Frontal cortex (tissue), 4 donors: ENCODE results near the gene ARHGAP31. TPM values are rescaled to one million over a fixed set of nuclear protein-coding genes. Genes with fewer than 3 reads are reported as not detected.
"Not testable (repeated sequence)": the region's sequence is repeated elsewhere in the genome, so short reads cannot be mapped to it uniquely, and the experiment has no call there.

Experiments used
- DNase-seq, 2 donors: peaks; one replicate each; pipeline ENCODE4 v3.0.0; 2012; ENCODE audit warnings: low spot score in 2 of 2
- FAIRE-seq: peaks from 2 replicates; lab custom pipeline; 2012; peaks lifted over from hg19 to GRCh38; lab: Jason Lieb, UNC
- total RNA-seq: library from RNA; depleted of rRNA; stranded (reverse); fragments of >200 nt; gene quantifications from one replicate; pipeline ENCODE4 v1.2.3, GENCODE V29; 2014
- donor health status: control.
- donor health status: control.
- donor health status: control.

ARHGAP31 gene
- total RNA-seq, result 2.0 TPM

DNA sequence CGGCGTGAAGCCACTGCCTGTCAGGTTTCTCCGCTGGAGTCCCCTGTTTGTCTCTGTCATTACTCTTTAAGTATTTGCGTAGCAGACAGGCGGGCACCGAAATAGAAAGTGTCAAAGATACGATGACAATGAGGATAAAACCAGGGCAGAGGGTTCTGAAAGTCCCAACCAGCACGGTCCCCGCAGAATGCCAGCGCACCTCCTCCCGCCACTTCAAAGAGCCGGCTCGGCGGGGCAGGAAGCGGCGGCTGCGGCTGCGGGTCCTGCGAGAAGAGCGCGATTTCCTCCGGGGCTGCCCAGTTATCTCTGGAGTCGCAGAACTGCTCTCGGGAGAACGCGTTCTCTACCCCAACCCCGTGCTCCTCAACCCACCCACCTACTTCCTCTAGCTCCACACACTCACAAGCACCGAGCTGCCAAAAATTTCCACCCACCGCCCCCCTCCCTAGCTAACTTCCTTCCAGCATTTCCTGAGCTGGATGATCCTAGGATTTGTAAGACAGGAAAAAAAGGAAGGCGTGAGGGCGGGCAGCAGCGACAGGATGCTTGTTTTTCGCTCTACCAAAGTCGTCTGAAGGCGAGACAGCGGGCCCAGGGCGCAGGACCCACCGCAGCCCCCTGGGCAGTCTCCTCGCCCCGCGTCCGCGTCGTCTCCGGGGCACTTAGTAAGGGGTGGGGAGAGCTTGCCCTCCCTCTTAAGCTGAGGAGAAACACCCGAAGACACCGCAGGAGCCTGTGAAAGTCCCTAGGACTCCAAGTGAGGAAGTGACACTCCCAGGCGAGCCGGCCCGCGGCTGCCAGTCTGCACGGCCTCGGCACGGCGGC lies at the start of gene ARHGAP31:
Gene ARHGAP31, plus strand, starts transcription at position 513 of the 825 bp plus-strand sequence. CDS start 522 bp downstream, outside the sequence.
- peak; percentile 50 to 62 for DNase-seq
- no peak for FAIRE-seq

GRCh38 chr3:119245778-119246177 lies 48.4 kb upstream of the ARHGAP31 start:
- DNase-seq, result no peak
- FAIRE-seq, result no peak

GRCh38 chr3:119255214-119255613 lies 39.0 kb upstream of the ARHGAP31 start:
- peak; percentile 76 for FAIRE-seq
- DNase-seq, result no peak

DNA sequence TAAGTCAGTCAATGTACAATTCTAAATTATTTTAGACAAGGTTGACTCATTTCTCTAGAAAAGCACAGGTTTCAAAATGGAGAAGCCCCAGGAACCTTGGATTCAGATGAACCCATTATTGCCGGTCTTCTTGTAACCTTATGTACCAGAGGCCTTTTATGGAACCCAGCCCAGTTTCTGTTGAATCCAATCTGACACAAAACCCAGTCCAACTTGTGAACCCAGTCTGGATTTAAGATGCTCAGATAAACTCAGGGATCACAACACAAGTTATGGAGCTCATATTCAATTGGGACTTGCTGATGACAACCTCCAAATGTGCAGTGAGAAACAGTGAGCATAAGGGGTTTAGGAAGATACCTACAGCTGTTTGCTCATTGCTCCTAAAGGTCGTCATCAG lies 37.1 kb upstream of the ARHGAP31 start:
- no peak for FAIRE-seq
- DNase-seq, result no peak

GRCh38 chr3:119257654-119258410 lies 36.4 kb upstream of the ARHGAP31 start:
- no peak for FAIRE-seq
- DNase-seq, result no peak

DNA sequence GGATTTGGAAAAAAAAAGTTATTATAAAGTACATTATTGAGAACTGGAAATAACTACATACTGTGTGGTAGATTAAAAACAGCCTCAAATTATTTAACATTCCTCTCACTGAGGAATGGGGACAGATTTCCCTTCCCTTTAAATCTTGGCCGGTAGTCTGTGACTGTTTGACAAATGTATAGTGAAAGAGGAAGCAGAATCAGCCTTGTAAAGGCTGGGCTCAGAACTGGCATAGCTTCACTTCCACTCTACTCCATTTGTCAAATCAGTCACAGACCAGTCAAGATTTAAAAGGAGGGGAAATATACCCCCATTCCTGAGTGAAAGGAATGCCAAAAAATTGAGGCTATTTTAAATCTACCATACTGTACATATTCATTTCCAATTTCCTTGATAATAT lies 35.3 kb upstream of the ARHGAP31 start:
- DNase-seq, result no peak
- FAIRE-seq, result peak; percentile 19

DNA sequence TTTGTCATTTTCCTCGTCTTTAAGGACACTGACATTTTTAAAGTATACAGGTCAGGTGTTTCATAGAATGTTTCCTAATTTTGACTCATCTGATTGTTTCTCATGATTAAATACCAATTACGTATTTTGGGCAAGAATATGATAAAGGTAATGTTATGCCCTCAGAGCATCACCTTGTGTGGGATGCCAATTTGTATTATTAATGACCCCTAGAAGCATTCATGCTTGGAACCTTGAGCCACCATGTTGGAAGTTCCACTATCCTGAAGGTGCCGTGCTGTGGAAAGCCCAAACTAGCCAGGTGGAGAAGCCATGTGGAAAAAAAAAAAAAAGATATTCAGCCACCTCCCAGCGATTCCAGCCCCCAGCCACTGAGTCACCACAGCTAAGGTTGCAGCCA lies 34.4 kb upstream of the ARHGAP31 start:
- no peak for FAIRE-seq

GRCh38 chr3:119261055-119261454 lies 33.1 kb upstream of the ARHGAP31 start:
- DNase-seq (no peak), FAIRE-seq (no peak)

More for the DNA sequence above, 34.4 kb upstream of the ARHGAP31 start:
- no peak for DNase-seq

- not testable (repeated sequence) for FAIRE-seq, DNase-seq
These were observed 24.0 kb upstream of the ARHGAP31 start for GRCh38 chr3:119270212-119270611.

DNA sequence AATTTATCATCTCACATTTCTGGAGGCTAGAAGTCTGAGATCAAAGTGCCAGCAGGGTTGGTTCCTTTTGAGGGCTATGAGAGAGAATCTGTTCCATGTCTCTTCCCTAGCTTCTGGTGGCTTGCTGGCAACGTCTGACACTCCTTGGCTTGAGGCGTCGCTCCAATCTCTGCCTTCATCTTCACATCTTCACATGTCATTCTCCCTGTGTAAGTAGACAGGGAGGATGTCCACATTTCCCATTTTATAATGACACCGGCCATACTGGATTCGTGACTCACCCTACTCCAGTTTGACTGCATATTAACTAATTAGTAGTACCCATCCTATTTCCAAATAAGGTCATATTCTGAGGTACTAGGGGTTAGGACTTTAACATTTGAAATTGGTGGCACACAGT lies 17.5 kb upstream of the ARHGAP31 start:
- FAIRE-seq, result no peak

DNA sequence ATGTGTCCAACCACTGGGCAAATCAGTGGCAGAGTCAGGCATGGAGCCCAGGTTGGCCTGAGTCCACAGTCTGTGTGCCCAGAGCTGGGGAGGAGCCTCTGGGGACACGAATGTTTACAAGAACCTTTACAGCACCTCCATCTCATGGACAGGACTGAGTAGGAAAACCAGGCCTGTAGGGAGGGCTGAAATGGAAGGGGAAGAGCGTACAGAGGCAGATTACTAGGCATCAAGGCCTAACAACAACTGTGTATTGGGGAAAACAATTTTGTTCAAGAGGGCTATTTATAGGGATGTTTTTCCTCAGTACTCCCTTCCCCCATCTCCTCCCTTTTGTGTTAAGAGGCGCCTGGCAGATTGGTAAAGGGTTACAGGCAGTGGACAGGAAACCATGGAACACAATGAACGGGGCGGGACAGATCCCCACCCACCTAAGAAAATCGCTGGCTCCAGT lies 15.1 kb upstream of the ARHGAP31 start:
- FAIRE-seq (no peak), DNase-seq (no peak)

More for the DNA sequence above, 17.5 kb upstream of the ARHGAP31 start:
- DNase-seq, result no peak

- FAIRE-seq, result no peak
These were observed 14.5 kb upstream of the ARHGAP31 start for GRCh38 chr3:119279584-119280243.

GRCh38 chr3:119288669-119289403 lies 5.3 kb upstream of the ARHGAP31 start:
- DNase-seq (no peak), FAIRE-seq (no peak)

More at GRCh38 chr3:119279584-119280243, 14.5 kb upstream of the ARHGAP31 start:
- no peak for DNase-seq

DNA sequence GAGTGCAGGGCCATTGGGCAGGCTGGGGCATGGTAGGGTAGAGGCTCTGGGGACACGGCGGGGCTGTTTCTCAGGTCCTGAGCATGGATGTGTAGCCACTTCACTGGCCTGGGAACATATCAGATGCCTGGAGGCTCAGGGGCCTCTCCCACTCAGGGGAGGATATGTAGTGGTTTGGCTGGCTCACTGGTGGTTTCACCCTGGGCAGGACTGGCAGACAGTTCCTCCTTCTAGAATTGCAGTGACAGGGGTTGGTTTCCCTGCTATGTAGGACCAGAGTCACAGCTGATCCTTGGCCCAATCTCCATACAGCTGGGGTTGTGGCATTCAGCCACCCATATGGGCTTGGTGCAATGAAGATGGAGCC lies 4.8 kb upstream of the ARHGAP31 start:
- DNase-seq, result no peak
- FAIRE-seq, result no peak

- no peak for FAIRE-seq
- no peak for DNase-seq
These were observed 3.6 kb upstream of the ARHGAP31 start for GRCh38 chr3:119290613-119291012.

DNA sequence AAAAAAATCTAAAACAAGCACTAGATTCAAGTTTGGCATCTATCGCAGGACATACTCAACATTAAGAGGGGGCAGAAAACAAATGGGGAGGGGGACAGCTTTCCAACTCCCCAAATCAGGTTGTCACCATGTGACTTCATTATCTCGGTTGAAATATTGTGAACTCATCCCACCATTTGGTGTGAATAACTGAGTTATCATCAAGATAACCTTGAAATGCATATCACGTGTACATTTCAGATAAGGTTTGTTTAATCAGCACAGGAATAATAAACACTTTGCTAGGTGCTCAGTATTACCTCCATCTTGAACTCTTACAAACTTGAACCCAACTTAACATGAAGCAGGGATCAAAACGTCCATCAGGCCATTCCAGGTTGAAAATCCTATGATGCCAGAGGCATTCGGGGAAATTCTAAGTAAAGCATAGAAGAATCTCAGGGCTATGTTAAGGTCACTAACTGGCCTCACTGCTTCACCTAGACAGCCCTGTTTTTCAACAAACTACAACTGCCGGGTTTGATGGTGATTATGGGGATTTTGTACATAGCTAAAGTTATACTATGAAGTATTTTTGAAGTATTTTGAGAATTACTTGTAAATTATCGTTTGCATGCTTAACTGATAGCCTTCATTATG lies 3.0 kb upstream of the ARHGAP31 start:
- DNase-seq (no peak), FAIRE-seq (no peak)

GRCh38 chr3:119292666-119293065 lies 1.5 kb upstream of the ARHGAP31 start:
- FAIRE-seq, result no peak
- DNase-seq, result no peak

DNA sequence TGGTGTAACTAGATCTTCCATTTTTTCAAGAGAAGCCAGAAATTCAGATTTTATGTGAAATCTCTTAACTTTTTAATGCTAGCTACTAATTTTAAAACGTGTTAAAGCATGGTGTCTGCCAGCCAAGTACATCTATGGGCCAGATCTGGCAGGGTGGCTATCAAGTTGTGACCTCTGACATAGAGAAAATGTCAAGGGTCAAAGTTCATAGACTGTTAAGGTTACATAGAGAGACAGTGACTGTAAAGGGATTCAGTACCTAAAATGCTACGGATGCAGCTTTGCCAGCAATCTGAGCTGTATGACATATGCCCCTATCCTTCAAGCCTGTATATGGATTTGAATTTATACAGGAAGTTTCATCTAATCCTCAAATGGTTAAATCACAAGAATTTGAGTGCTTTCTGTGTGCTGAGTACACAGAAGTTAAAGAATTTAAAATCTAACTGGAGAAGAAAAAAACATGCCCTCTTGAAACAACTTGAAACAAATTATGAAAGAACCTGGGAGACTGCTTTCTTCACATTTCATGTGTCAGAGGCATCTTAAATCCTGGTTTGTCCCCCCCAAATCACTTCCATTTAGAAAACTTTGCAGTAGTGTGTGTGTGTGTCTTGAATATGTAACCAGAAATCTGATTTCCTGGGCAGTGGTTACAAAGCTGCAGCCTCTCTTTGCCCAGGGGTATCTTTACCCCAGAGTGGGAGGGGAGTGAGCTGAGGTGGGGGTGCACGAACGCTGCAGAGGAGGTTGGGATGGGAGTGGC lies 895 bp upstream of the ARHGAP31 start:
- FAIRE-seq (no peak), DNase-seq (no peak)
